Esophagus squamous epithelium (tissue), 4 donors: Measurements from ENCODE around the gene CARD8.
"Not testable (repeated sequence)": the region's sequence is repeated elsewhere in the genome, so short reads cannot be mapped to it uniquely, and the experiment has no call there.

Experiments
- CTCF ChIP-seq, 6 experiments: fragments of 450-650 bp in 4 of 6; fragments of 200-600 bp in 2 of 6; sonication (generic) in 2 of 6; IDR thresholded peaks; one replicate each; pipeline ENCODE4 v1.5.1; 2016 to 2019; ENCODE audit warnings: antibody characterized with exemption in 6 of 6, mild to moderate bottlenecking in 4 of 6, moderate library complexity in 4 of 6
- POLR2A ChIP-seq, 4 donors: fragments of 450-650 bp; IDR thresholded peaks; one replicate each; pipeline ENCODE4 v1.6.1; 2017; ENCODE audit warnings: antibody characterized with exemption in 4 of 4, mild to moderate bottlenecking in 4 of 4, moderate library complexity in 3 of 4

DNA sequence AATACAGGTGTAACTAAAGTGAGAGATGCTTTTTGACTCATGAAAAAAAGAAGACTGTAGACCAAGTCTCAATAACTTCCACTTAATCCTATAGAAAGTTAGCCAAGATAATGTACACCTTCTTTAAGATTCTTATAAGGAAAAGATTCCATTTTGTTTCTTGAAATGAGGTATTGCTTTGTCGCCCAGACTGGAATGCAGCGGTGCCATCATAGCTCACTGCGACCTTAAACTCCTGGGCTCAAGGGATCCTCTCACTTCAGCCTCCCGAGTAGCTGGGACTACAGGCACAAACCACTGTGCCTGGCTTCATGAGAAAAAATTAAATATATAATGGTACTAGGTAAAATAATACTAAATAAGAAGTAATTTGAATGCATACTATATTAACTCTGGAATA, 3.3 kb upstream of the CARD8 start:
- TF ChIP-seq CTCF, POLR2A (IDR thresholded peaks at IDR 0.05): not testable (repeated sequence)
